Caco-2 (cell line): ENCODE data around the gene STPG1. TPM values are rescaled to one million over a fixed set of nuclear protein-coding genes. Genes with fewer than 3 reads are reported as not detected.

Experiments
- BruUV-seq: library from RNA; stranded (reverse); fragments of 400-500 nt; replicated peaks from 2 replicates; lab custom pipeline; 2021; lab: Mats Ljungman, UMichigan
- CTCF ChIA-PET: fragments of 300-600 bp; sonication (Branson Sonifier 250); formaldehyde crosslinking; loops from one replicate; lab custom pipeline; 2022; ENCODE audit warnings: antibody characterized with exemption; lab: Charles Lee
- POLR2A ChIA-PET: fragments of 300-600 bp; sonication (Branson Sonifier 250); formaldehyde crosslinking; loops from one replicate; lab custom pipeline; 2022; ENCODE audit warnings: antibody characterized with exemption; lab: Charles Lee
- DNase-seq, 2 experiments: peaks; one replicate each; pipeline versions ENCODE4 v3.0.0 to v3.0.0-alpha.2; 2020 to 2022
- H3K27me3 ChIP-seq: replicated peaks from 2 replicates; pipeline ENCODE4 v1.6.0; 2011; ENCODE audit warnings: low read length; ENCODE audit not compliant: control insufficient read depth, insufficient read depth
- H3K36me3 ChIP-seq: 2 replicates; pipeline ENCODE4 v1.5.1; 2011; ENCODE audit warnings: low read length; ENCODE audit not compliant: control insufficient read depth, insufficient read depth
- H3K4me1 ChIP-seq: fragments of 250-450 bp; sonication (Bioruptor Pico); 2 replicates; pipeline ENCODE4 v1.5.1; 2020; ENCODE audit warnings: mild to moderate bottlenecking
- H3K4me3 ChIP-seq: 2 replicates; pipeline ENCODE4 v1.5.1; 2011; ENCODE audit warnings: low read depth, mild to moderate bottlenecking, control low read depth, low read length
- H3K9me3 ChIP-seq: fragments of 250-450 bp; sonication (Bioruptor Pico); 2 replicates; pipeline ENCODE4 v1.5.1; 2020; ENCODE audit warnings: mild to moderate bottlenecking, moderate library complexity
- H3K27ac Mint-ChIP-seq: one replicate; pipeline ENCODE4 v1.8.0; 2022; ENCODE audit warnings: mixed read lengths; ENCODE audit not compliant: unreplicated experiment
- H3K27me3 Mint-ChIP-seq: one replicate; pipeline ENCODE4 v1.8.0; 2022; ENCODE audit warnings: mixed read lengths; ENCODE audit not compliant: insufficient read depth, unreplicated experiment
- H3K36me3 Mint-ChIP-seq: one replicate; pipeline ENCODE4 v1.8.0; 2022; ENCODE audit warnings: mild to moderate bottlenecking, mixed read lengths; ENCODE audit not compliant: insufficient read depth, unreplicated experiment
- H3K4me1 Mint-ChIP-seq: one replicate; pipeline ENCODE4 v1.8.0; 2022; ENCODE audit warnings: low read depth, mixed read lengths; ENCODE audit not compliant: unreplicated experiment
- H3K4me3 Mint-ChIP-seq: one replicate; pipeline ENCODE4 v1.8.0; 2022; ENCODE audit warnings: mild to moderate bottlenecking, moderate library complexity, mixed read lengths; ENCODE audit not compliant: unreplicated experiment
- H3K9me3 Mint-ChIP-seq: one replicate; pipeline ENCODE4 v1.8.0; 2022; ENCODE audit warnings: mixed read lengths; ENCODE audit not compliant: unreplicated experiment
- CTCF ChIP-seq, 2 experiments: fragments of 200-600 bp in 1 of 2; IDR thresholded peaks; 1 replicate in 1 of 2; 2 replicates in 1 of 2; pipeline versions ENCODE4 v1.5.1 to v1.8.0; 2011 to 2022; ENCODE audit warnings: antibody characterized with exemption in 1 of 2, control low read depth in 1 of 2, inconsistent platforms in 1 of 2, low read depth in 1 of 2, low read length in 1 of 2, mild to moderate bottlenecking in 1 of 2, moderate library complexity in 1 of 2; ENCODE audit not compliant: insufficient read depth in 1 of 2, severe bottlenecking in 1 of 2, unreplicated experiment in 1 of 2
- intact Hi-C: fragments of 100-400 bp; cut with micrococcal nuclease; formaldehyde crosslinking; loops from one replicate; pipeline ENCODE4 v1.10.0; 2022; ENCODE audit not compliant: unreplicated experiment
- total RNA-seq: library from RNA; stranded (reverse); gene quantifications from 2 replicates; pipeline ENCODE4 v1.2.3, GENCODE V29; 2022

The STPG1 gene
- total RNA-seq, 1 experiment from 2014 or later: 8.6 TPM

GRCh38 chr1:24427545-24427862 lies 13.9 kb upstream of the STPG1 start:
- Histone ChIP-seq H3K4me1 (no peaks in the 10 kb centered on the region), H3K4me3 (no peak overlapping the region), H3K36me3 (no peaks in the 10 kb centered on the region), H3K9me3 (no peaks in the 10 kb centered on the region), H3K27me3 (no peaks in the 10 kb centered on the region)
- H3K27me3 Mint-ChIP-seq: no peaks in the 10 kb centered on the region
- no TSS peak for BruUV-seq
- H3K9me3 Mint-ChIP-seq: no peaks in the 10 kb centered on the region
- TF ChIP-seq CTCF (IDR thresholded peaks at IDR 0.05; ENCODE audit: insufficient read depth in 1 of 2, low read depth in 1 of 2, low read length in 1 of 2, severe bottlenecking in 1 of 2, unreplicated experiment in 1 of 2): no peak
- intact Hi-C loops: no loop called here
- H3K4me1 Mint-ChIP-seq: no peaks in the 10 kb centered on the region
- no peaks in the 10 kb centered on the region for H3K36me3 Mint-ChIP-seq
- DNase-seq: no peak
- POLR2A ChIA-PET: no interaction called here
- no peak overlapping the region for H3K27ac Mint-ChIP-seq
- H3K4me3 Mint-ChIP-seq: no peak overlapping the region
- CTCF ChIA-PET: no interaction called here

- H3K36me3 ChIP-seq: no peaks in the 10 kb centered on the region
- intact Hi-C loops: no loop called here
- POLR2A ChIA-PET: no interaction called here
- no peak for TF ChIP-seq CTCF (IDR thresholded peaks at IDR 0.05; ENCODE audit: insufficient read depth in 1 of 2, low read depth in 1 of 2, low read length in 1 of 2, severe bottlenecking in 1 of 2, unreplicated experiment in 1 of 2)
- no peak overlapping the region for H3K4me3 ChIP-seq
- Mint-ChIP-seq H3K27me3 (no peaks in the 10 kb centered on the region), H3K27ac (no peak overlapping the region), H3K4me1 (no peaks in the 10 kb centered on the region), H3K36me3 (no peaks in the 10 kb centered on the region), H3K4me3 (no peak overlapping the region), H3K9me3 (no peaks in the 10 kb centered on the region)
- CTCF ChIA-PET: no interaction called here
- BruUV-seq: no TSS peak
- no peaks in the 10 kb centered on the region for H3K9me3 ChIP-seq
- no peaks in the 10 kb centered on the region for H3K4me1 ChIP-seq
- no peaks in the 10 kb centered on the region for H3K27me3 ChIP-seq
- DNase-seq: no peak
These were observed 13.4 kb upstream of the STPG1 start for GRCh38 chr1:24426744-24427544.

- Mint-ChIP-seq H3K36me3 (no peaks in the 10 kb centered on the region), H3K27me3 (no peaks in the 10 kb centered on the region), H3K4me3 (no peak overlapping the region), H3K27ac (no peak overlapping the region), H3K4me1 (no peaks in the 10 kb centered on the region), H3K9me3 (no peaks in the 10 kb centered on the region)
- intact Hi-C loops: no loop called here
- POLR2A ChIA-PET: no interaction called here
- H3K27me3 ChIP-seq: no peaks in the 10 kb centered on the region
- CTCF ChIA-PET: interaction anchor here (0.5 to 1.5 kb wide), 2 partner anchors 35 to 109 kb away, joined by 4 to 5 read pairs; no protein-coding TSS in a partner anchor
- no peaks in the 10 kb centered on the region for H3K4me1 ChIP-seq
- DNase-seq: no peak
- no peak for TF ChIP-seq CTCF (IDR thresholded peaks at IDR 0.05; ENCODE audit: insufficient read depth in 1 of 2, low read depth in 1 of 2, low read length in 1 of 2, severe bottlenecking in 1 of 2, unreplicated experiment in 1 of 2)
- no peaks in the 10 kb centered on the region; the same call in 1 of the 2 replicates for H3K36me3 ChIP-seq
- no TSS peak for BruUV-seq
- H3K9me3 ChIP-seq: no peaks in the 10 kb centered on the region
- H3K4me3 ChIP-seq: no peak overlapping the region
These were observed 12.3 kb upstream of the STPG1 start for GRCh38 chr1:24425922-24426321.
